ENCODE data around the gene SSBP3.

Gene SSBP3

GRCh38 chr1:54199765-54200518 lies 206.3 kb downstream of the SSBP3 start, which contains the start of the genes CYB5RL and MRPL37:
TSS of gene CYB5RL (minus strand) at chr1:54200030. CDS start at chr1:54195616, 4,414 bp downstream.
TSS of gene MRPL37 (plus strand) at chr1:54200167. CDS start at chr1:54200244, 77 bp downstream.
- Histone ChIP-seq H3K79me2 (ENCODE audit: control insufficient read depth, insufficient read depth, low read length, unreplicated experiment) (peaks cover 47% of the 10 kb centered on the region), H3K27ac (ENCODE audit: low read depth, low read length) (peak within 1 kb of the TSS; percentile 24; the same call in 1 of the 2 replicates), H3K36me3 (ENCODE audit: insufficient read depth, low read length) (no peaks in the 10 kb centered on the region), H3K27me3 (ENCODE audit: insufficient read depth, low read length) (no peaks in the 10 kb centered on the region), H3K4me1 (ENCODE audit: control insufficient read depth, insufficient read depth, low read length, unreplicated experiment) (peaks cover 18% of the 10 kb centered on the region), H2AFZ (ENCODE audit: low read length, unreplicated experiment) (peak within 1 kb of the TSS; percentile 98), H3K4me3 (ENCODE audit: low read depth, low read length) (peak within 1 kb of the TSS; percentile 95)

- Histone ChIP-seq H3K27ac (ENCODE audit: low read depth, low read length) (no peak overlapping the region), H3K27me3 (ENCODE audit: insufficient read depth, low read length) (no peaks in the 10 kb centered on the region), H2AFZ (ENCODE audit: low read length, unreplicated experiment) (peak overlapping the region; percentile 81), H3K4me1 (ENCODE audit: control insufficient read depth, insufficient read depth, low read length, unreplicated experiment) (peaks cover 18% of the 10 kb centered on the region), H3K4me3 (ENCODE audit: low read depth, low read length) (peak overlapping the region; percentile 95), H3K79me2 (ENCODE audit: control insufficient read depth, insufficient read depth, low read length, unreplicated experiment) (peaks cover 44% of the 10 kb centered on the region), H3K36me3 (ENCODE audit: insufficient read depth, low read length) (no peaks in the 10 kb centered on the region)
Observed at GRCh38 chr1:54199151-54199764, 206.9 kb downstream of the SSBP3 start.

- Histone ChIP-seq H3K4me1 (ENCODE audit: control insufficient read depth, insufficient read depth, low read length, unreplicated experiment) (no peaks in the 10 kb centered on the region), H3K36me3 (ENCODE audit: insufficient read depth, low read length) (no peaks in the 10 kb centered on the region), H3K27me3 (ENCODE audit: insufficient read depth, low read length) (no peaks in the 10 kb centered on the region), H3K4me3 (ENCODE audit: low read depth, low read length) (no peak overlapping the region), H3K79me2 (ENCODE audit: control insufficient read depth, insufficient read depth, low read length, unreplicated experiment) (no peaks in the 10 kb centered on the region), H3K27ac (ENCODE audit: low read depth, low read length) (no peak overlapping the region), H2AFZ (ENCODE audit: low read length, unreplicated experiment) (no peak overlapping the region)
Observed at GRCh38 chr1:54193453-54193852, 212.7 kb downstream of the SSBP3 start.

GRCh38 chr1:54191525-54191924 lies 214.7 kb downstream of the SSBP3 start:
- H3K27ac ChIP-seq (ENCODE audit: low read depth, low read length): no peak overlapping the region
- no peaks in the 10 kb centered on the region for H3K4me1 ChIP-seq (ENCODE audit: control insufficient read depth, insufficient read depth, low read length, unreplicated experiment)
- H3K4me3 ChIP-seq (ENCODE audit: low read depth, low read length): no peak overlapping the region
- H3K79me2 ChIP-seq (ENCODE audit: control insufficient read depth, insufficient read depth, low read length, unreplicated experiment): no peaks in the 10 kb centered on the region
- no peaks in the 10 kb centered on the region for H3K27me3 ChIP-seq (ENCODE audit: insufficient read depth, low read length)
- H2AFZ ChIP-seq (ENCODE audit: low read length, unreplicated experiment): no peak overlapping the region
- H3K36me3 ChIP-seq (ENCODE audit: insufficient read depth, low read length): no peaks in the 10 kb centered on the region

- H3K36me3 ChIP-seq (ENCODE audit: insufficient read depth, low read length): peaks cover 6% of the 10 kb centered on the region; the same call in 1 of the 2 replicates
- no peak overlapping the region for H2AFZ ChIP-seq (ENCODE audit: low read length, unreplicated experiment)
- no peaks in the 10 kb centered on the region for H3K27me3 ChIP-seq (ENCODE audit: insufficient read depth, low read length)
- H3K4me1 ChIP-seq (ENCODE audit: control insufficient read depth, insufficient read depth, low read length, unreplicated experiment): no peaks in the 10 kb centered on the region
- no peak overlapping the region for H3K27ac ChIP-seq (ENCODE audit: low read depth, low read length)
- no peak overlapping the region for H3K4me3 ChIP-seq (ENCODE audit: low read depth, low read length)
- H3K79me2 ChIP-seq (ENCODE audit: control insufficient read depth, insufficient read depth, low read length, unreplicated experiment): no peaks in the 10 kb centered on the region
Observed at GRCh38 chr1:54190526-54190925, 215.7 kb downstream of the SSBP3 start.

- H3K27ac ChIP-seq (ENCODE audit: low read depth, low read length): no peak overlapping the region
- no peaks in the 10 kb centered on the region for H3K4me1 ChIP-seq (ENCODE audit: control insufficient read depth, insufficient read depth, low read length, unreplicated experiment)
- H3K4me3 ChIP-seq (ENCODE audit: low read depth, low read length): no peak overlapping the region
- H3K27me3 ChIP-seq (ENCODE audit: insufficient read depth, low read length): no peaks in the 10 kb centered on the region
- no peaks in the 10 kb centered on the region for H3K79me2 ChIP-seq (ENCODE audit: control insufficient read depth, insufficient read depth, low read length, unreplicated experiment)
- no peak overlapping the region for H2AFZ ChIP-seq (ENCODE audit: low read length, unreplicated experiment)
- H3K36me3 ChIP-seq (ENCODE audit: insufficient read depth, low read length): peaks cover 6% of the 10 kb centered on the region; the same call in 1 of the 2 replicates
Observed at GRCh38 chr1:54188291-54188690, 217.9 kb downstream of the SSBP3 start.

GRCh38 chr1:54186056-54186455 lies 220.1 kb downstream of the SSBP3 start:
- no peaks in the 10 kb centered on the region for H3K4me1 ChIP-seq (ENCODE audit: control insufficient read depth, insufficient read depth, low read length, unreplicated experiment)
- no peaks in the 10 kb centered on the region for H3K79me2 ChIP-seq (ENCODE audit: control insufficient read depth, insufficient read depth, low read length, unreplicated experiment)
- H2AFZ ChIP-seq (ENCODE audit: low read length, unreplicated experiment): no peak overlapping the region
- H3K36me3 ChIP-seq (ENCODE audit: insufficient read depth, low read length): peaks cover 6% of the 10 kb centered on the region; the same call in 1 of the 2 replicates
- H3K27me3 ChIP-seq (ENCODE audit: insufficient read depth, low read length): no peaks in the 10 kb centered on the region
- H3K27ac ChIP-seq (ENCODE audit: low read depth, low read length): no peak overlapping the region
- H3K4me3 ChIP-seq (ENCODE audit: low read depth, low read length): no peak overlapping the region

GRCh38 chr1:54180701-54181360 lies 225.4 kb downstream of the SSBP3 start:
- Histone ChIP-seq H3K4me3 (ENCODE audit: low read depth, low read length) (no peak overlapping the region), H2AFZ (ENCODE audit: low read length, unreplicated experiment) (no peak overlapping the region), H3K36me3 (ENCODE audit: insufficient read depth, low read length) (no peaks in the 10 kb centered on the region), H3K4me1 (ENCODE audit: control insufficient read depth, insufficient read depth, low read length, unreplicated experiment) (no peaks in the 10 kb centered on the region), H3K27me3 (ENCODE audit: insufficient read depth, low read length) (no peaks in the 10 kb centered on the region), H3K27ac (ENCODE audit: low read depth, low read length) (no peak overlapping the region), H3K79me2 (ENCODE audit: control insufficient read depth, insufficient read depth, low read length, unreplicated experiment) (no peaks in the 10 kb centered on the region)

- H3K4me3 ChIP-seq (ENCODE audit: low read depth, low read length): no peak overlapping the region
- no peak overlapping the region for H2AFZ ChIP-seq (ENCODE audit: low read length, unreplicated experiment)
- H3K27me3 ChIP-seq (ENCODE audit: insufficient read depth, low read length): no peaks in the 10 kb centered on the region
- no peak overlapping the region for H3K27ac ChIP-seq (ENCODE audit: low read depth, low read length)
- no peaks in the 10 kb centered on the region for H3K4me1 ChIP-seq (ENCODE audit: control insufficient read depth, insufficient read depth, low read length, unreplicated experiment)
- no peaks in the 10 kb centered on the region for H3K36me3 ChIP-seq (ENCODE audit: insufficient read depth, low read length)
- no peaks in the 10 kb centered on the region for H3K79me2 ChIP-seq (ENCODE audit: control insufficient read depth, insufficient read depth, low read length, unreplicated experiment)
Observed at GRCh38 chr1:54178296-54179070, 227.7 kb downstream of the SSBP3 start.

- no peak overlapping the region for H2AFZ ChIP-seq (ENCODE audit: low read length, unreplicated experiment)
- H3K79me2 ChIP-seq (ENCODE audit: control insufficient read depth, insufficient read depth, low read length, unreplicated experiment): no peaks in the 10 kb centered on the region
- no peaks in the 10 kb centered on the region for H3K4me1 ChIP-seq (ENCODE audit: control insufficient read depth, insufficient read depth, low read length, unreplicated experiment)
- no peaks in the 10 kb centered on the region for H3K27me3 ChIP-seq (ENCODE audit: insufficient read depth, low read length)
- no peak overlapping the region for H3K27ac ChIP-seq (ENCODE audit: low read depth, low read length)
- H3K4me3 ChIP-seq (ENCODE audit: low read depth, low read length): no peak overlapping the region
- H3K36me3 ChIP-seq (ENCODE audit: insufficient read depth, low read length): no peaks in the 10 kb centered on the region
Observed at GRCh38 chr1:54177726-54178125, 228.5 kb downstream of the SSBP3 start.
